ENCODE results near the gene PLAAT2. TPM values are rescaled to one million over a fixed set of nuclear protein-coding genes. Genes with fewer than 3 reads are reported as not detected.

PLAAT2 gene
- total and polyA plus RNA-seq, 9 of the 15 experiments (the other 6 are each of a cell fraction or from before 2014, with no cell fraction given): not detected

DNA sequence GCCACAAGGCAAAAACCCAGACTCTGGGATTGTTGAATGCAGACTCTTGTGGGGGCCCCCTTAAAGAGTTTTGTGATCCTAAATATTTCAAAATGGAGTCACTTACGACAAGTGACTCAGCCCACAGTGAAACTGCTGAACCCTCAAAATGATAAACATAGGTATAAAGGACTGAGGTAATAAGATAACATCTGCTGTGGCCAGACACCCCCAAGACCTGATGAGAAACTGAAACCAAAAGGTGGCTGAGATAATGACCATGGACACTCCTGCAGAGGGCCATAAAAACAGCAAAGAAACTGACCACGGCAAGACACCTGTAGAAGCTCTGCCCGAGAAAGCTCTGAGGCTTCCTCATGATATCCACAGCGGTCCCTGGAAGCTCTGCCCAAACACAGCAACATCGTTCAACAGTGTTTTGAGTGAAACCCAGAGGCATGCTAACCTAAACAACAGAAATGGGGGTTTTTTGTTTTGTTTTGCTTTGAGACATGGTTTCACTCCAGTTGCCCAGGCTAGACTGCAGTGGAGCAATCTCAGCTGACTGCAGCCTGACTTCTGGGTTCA lies 28.2 kb downstream of the PLAAT2 start (continued):
- TF ChIP-seq TCF7L2 (IDR thresholded peaks at IDR 0.05; ENCODE audit: low read depth, low read length): no peak
- TF ChIP-seq ZBED1 (IDR thresholded peaks at IDR 0.05): no peak
- TF ChIP-seq ZNF518B (CRISPR knock-in tag; IDR thresholded peaks at IDR 0.05): no peak; the same call in 1 of the 2 replicates
- TF ChIP-seq ZBTB11 (CRISPR knock-in tag; IDR thresholded peaks at IDR 0.05): peak in 1 of 3 experiments; percentile 90; a peak in 2 of 6 replicates
- peak; percentile 98 for TF ChIP-seq PTTG1 (tag; IDR thresholded peaks at IDR 0.05; ENCODE audit: low read depth)
- no peak for TF ChIP-seq KHSRP (IDR thresholded peaks at IDR 0.05)
- no peak for TF ChIP-seq KDM5B (IDR thresholded peaks at IDR 0.05; ENCODE audit: insufficient replicate concordance, low read depth, low read length)
- TF ChIP-seq SNIP1 (IDR thresholded peaks at IDR 0.05; ENCODE audit: low read depth): no peak
- TF ChIP-seq, protein P1, sequence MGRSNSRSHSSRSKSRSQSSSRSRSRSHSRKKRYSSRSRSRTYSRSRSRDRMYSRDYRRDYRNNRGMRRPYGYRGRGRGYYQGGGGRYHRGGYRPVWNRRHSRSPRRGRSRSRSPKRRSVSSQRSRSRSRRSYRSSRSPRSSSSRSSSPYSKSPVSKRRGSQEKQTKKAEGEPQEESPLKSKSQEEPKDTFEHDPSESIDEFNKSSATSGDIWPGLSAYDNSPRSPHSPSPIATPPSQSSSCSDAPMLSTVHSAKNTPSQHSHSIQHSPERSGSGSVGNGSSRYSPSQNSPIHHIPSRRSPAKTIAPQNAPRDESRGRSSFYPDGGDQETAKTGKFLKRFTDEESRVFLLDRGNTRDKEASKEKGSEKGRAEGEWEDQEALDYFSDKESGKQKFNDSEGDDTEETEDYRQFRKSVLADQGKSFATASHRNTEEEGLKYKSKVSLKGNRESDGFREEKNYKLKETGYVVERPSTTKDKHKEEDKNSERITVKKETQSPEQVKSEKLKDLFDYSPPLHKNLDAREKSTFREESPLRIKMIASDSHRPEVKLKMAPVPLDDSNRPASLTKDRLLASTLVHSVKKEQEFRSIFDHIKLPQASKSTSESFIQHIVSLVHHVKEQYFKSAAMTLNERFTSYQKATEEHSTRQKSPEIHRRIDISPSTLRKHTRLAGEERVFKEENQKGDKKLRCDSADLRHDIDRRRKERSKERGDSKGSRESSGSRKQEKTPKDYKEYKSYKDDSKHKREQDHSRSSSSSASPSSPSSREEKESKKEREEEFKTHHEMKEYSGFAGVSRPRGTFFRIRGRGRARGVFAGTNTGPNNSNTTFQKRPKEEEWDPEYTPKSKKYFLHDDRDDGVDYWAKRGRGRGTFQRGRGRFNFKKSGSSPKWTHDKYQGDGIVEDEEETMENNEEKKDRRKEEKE (IDR thresholded peaks at IDR 0.05; ENCODE audit: borderline replicate concordance in 1 of 2, control insufficient read depth in 1 of 2, low read depth in 2 of 2, low read length in 1 of 2): no peak
- peak; percentile 77 for TF ChIP-seq DIDO1 (tag; IDR thresholded peaks at IDR 0.05; ENCODE audit: low read depth)
- TF ChIP-seq KDM2B (CRISPR knock-in tag; IDR thresholded peaks at IDR 0.05): peak; percentile 86; the same call in 1 of the 2 replicates
- TF ChIP-seq KAT2B (IDR thresholded peaks at IDR 0.05; ENCODE audit: low read depth, low read length): no peak
- no peak for TF ChIP-seq SRSF3 (IDR thresholded peaks at IDR 0.05; ENCODE audit: insufficient read depth, low read length)
- TF ChIP-seq NFXL1 (CRISPR knock-in tag; IDR thresholded peaks at IDR 0.05): peak; percentile 94; the same call in 1 of the 2 replicates
- TF ChIP-seq ZNF707 (CRISPR knock-in tag; conservative IDR thresholded peaks at IDR 0.05): peak; percentile 83
- TF ChIP-seq PPARD (CRISPR knock-in tag; IDR thresholded peaks at IDR 0.05): peak; percentile 71; the same call in 1 of the 2 replicates
- TF ChIP-seq ZNF830 (CRISPR knock-in tag; IDR thresholded peaks at IDR 0.05): peak; percentile 88; the same call in 1 of the 2 replicates
- no peak for TF ChIP-seq XRCC5 (IDR thresholded peaks at IDR 0.05; ENCODE audit: low read depth, low read length)

All from K562 (cell line).